ENCODE results near the gene DHRSX.

Gene DHRSX

DNA sequence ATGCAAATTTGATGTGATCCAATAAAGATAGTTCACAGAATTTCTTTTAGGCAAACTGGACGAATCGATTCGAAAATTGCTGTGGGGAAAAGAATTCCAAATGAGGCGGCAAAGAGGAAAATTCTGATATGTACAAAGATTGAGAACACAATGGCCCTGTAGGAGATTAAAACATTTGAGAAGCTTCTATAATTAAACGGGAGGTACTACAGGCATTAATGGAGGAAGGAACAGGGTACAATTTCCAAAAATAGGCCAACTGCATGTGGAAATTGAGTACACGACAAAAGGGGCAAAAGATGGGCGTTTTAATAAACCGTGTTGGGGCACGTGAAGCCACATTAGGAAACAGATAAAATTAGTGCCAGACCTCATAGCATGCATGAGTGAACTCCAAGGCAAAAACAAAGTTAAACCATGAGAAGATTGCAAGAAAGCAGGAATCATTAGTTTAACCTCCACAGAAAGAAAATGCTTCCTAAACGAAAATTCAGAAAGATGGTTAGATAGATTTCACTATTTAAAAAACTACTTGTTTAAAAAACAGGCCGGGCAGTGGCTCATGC lies 68.4 kb downstream of the DHRSX start:
- Histone ChIP-seq H3K36me3 (ENCODE audit: control insufficient read depth in 2 of 2, insufficient read depth in 1 of 2, low read length in 2 of 2) (no peaks in the 10 kb centered on the region; a peak in 1 of 3 replicates), H3K9me3 (ENCODE audit: control insufficient read depth, insufficient read depth, low read depth, low read length) (no peaks in the 10 kb centered on the region), H3K27ac (ENCODE audit: extremely low read depth, low read depth, low read length) (no peak overlapping the region), H3K4me1 (ENCODE audit: control insufficient read depth, insufficient read depth, low read length) (no peaks in the 10 kb centered on the region), H3K4me3 (ENCODE audit: low read depth, low read length) (no peak overlapping the region)
- TF ChIP-seq ZNF701 (tag by site-specific recombination; IDR thresholded peaks at IDR 0.05): no peak
- ChIA-PET CTCF (no interaction called here), POLR2A (no interaction called here)

DNA sequence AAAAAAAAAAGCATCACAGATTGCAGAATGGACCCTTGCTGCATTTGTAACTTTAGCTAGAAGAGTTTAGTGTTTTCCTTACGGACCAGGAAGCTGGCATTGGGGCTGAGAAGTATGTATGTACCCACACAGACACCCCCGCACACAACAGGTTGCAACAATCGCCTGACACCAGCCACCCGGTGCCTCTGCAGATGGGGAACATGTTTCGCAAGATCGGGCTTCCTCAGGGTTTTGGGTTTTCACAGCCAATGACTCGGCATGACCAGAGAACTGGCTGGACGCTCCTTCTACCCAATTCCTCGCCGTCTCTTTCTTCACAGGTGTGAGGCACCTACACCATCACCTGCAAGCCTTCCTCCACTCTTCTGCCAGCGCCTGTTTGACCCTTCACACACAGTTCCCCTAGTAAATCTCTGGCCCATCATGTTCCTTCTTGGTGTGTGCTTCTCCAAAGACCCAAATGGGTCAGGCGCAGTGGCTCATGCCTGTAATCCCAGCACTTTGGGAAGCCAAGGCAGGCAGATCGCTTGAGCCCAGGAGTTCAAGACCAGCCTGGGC lies 70.4 kb downstream of the DHRSX start:
- CTCF ChIA-PET: no interaction called here
- no peaks in the 10 kb centered on the region for H3K36me3 ChIP-seq (ENCODE audit: control insufficient read depth in 2 of 2, insufficient read depth in 1 of 2, low read length in 2 of 2)

DNA sequence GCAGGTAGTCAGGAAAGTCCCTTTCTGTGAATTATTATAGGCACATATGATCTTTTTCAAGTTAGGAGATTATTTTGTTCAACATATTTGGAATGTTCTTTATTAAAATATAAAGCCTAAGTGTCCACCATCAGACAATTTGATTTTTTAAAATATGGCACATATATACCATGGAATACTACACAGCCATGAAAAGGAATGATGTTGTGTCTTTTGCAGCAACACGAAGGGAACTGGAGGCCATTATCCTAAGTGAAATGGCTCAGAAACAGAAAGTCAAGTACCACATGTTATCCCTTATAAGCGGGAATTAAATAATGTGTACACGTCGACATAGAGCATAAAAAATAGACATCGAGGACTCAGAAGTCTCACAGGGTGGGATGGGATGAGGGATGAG lies 73.0 kb downstream of the DHRSX start:
- TF ChIP-seq ZNF146 (tag by site-specific recombination; IDR thresholded peaks at IDR 0.05) (peak; percentile 78), ZNF777 (tag by site-specific recombination; IDR thresholded peaks at IDR 0.05; ENCODE audit: borderline replicate concordance) (no peak), MEIS1 (CRISPR knock-in tag; IDR thresholded peaks at IDR 0.05; ENCODE audit: borderline replicate concordance) (no peak)
- H3K9me3 ChIP-seq (ENCODE audit: control insufficient read depth, insufficient read depth, low read depth, low read length): no peaks in the 10 kb centered on the region
- H3K4me3 ChIP-seq (ENCODE audit: low read depth, low read length): no peak overlapping the region
- H3K27ac ChIP-seq (ENCODE audit: extremely low read depth, low read depth, low read length): no peak overlapping the region
- H3K4me1 ChIP-seq (ENCODE audit: control insufficient read depth, insufficient read depth, low read length): no peaks in the 10 kb centered on the region
- ChIA-PET CTCF (no interaction called here), POLR2A (no interaction called here)
- no peaks in the 10 kb centered on the region; a peak in 1 of 3 replicates for H3K36me3 ChIP-seq (ENCODE audit: control insufficient read depth in 2 of 2, insufficient read depth in 1 of 2, low read length in 2 of 2)

More for the DNA sequence above, 70.4 kb downstream of the DHRSX start:
- H3K27ac ChIP-seq (ENCODE audit: extremely low read depth, low read depth, low read length): no peak overlapping the region
- H3K9me3 ChIP-seq (ENCODE audit: control insufficient read depth, insufficient read depth, low read depth, low read length): no peaks in the 10 kb centered on the region
- no peak overlapping the region for H3K4me3 ChIP-seq (ENCODE audit: low read depth, low read length)
- POLR2A ChIA-PET: no interaction called here
- TF ChIP-seq ZNF2 (tag by site-specific recombination; IDR thresholded peaks at IDR 0.05) (no peak), ZNF830 (tag by site-specific recombination; IDR thresholded peaks at IDR 0.05; ENCODE audit: low read depth) (no peak), SP3 (tag by site-specific recombination; IDR thresholded peaks at IDR 0.05) (no peak), ZNF19 (tag by site-specific recombination; IDR thresholded peaks at IDR 0.05; ENCODE audit: low read depth) (no peak), ZFP3 (tag by site-specific recombination; IDR thresholded peaks at IDR 0.05; ENCODE audit: low read depth) (no peak), REPIN1 (tag by site-specific recombination; IDR thresholded peaks at IDR 0.05; ENCODE audit: low read depth) (no peak)
- TF ChIP-seq, protein P1, sequence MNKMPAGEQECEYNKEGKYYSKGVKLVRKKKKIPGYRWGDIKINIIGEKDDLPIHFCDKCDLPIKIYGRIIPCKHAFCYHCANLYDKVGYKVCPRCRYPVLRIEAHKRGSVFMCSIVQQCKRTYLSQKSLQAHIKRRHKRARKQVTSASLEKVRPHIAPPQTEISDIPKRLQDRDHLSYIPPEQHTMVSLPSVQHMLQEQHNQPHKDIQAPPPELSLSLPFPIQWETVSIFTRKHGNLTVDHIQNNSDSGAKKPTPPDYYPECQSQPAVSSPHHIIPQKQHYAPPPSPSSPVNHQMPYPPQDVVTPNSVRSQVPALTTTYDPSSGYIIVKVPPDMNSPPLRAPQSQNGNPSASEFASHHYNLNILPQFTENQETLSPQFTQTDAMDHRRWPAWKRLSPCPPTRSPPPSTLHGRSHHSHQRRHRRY (tag by site-specific recombination; IDR thresholded peaks at IDR 0.05): no peak
- TF ChIP-seq, protein P2, sequence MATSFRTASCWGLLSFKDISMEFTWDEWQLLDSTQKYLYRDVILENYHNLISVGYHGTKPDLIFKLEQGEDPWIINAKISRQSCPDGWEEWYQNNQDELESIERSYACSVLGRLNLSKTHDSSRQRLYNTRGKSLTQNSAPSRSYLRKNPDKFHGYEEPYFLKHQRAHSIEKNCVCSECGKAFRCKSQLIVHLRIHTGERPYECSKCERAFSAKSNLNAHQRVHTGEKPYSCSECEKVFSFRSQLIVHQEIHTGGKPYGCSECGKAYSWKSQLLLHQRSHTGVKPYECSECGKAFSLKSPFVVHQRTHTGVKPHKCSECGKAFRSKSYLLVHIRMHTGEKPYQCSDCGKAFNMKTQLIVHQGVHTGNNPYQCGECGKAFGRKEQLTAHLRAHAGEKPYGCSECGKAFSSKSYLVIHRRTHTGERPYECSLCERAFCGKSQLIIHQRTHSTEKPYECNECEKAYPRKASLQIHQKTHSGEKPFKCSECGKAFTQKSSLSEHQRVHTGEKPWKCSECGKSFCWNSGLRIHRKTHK (tag by site-specific recombination; IDR thresholded peaks at IDR 0.05): no peak
- no peaks in the 10 kb centered on the region for H3K4me1 ChIP-seq (ENCODE audit: control insufficient read depth, insufficient read depth, low read length)

DNA sequence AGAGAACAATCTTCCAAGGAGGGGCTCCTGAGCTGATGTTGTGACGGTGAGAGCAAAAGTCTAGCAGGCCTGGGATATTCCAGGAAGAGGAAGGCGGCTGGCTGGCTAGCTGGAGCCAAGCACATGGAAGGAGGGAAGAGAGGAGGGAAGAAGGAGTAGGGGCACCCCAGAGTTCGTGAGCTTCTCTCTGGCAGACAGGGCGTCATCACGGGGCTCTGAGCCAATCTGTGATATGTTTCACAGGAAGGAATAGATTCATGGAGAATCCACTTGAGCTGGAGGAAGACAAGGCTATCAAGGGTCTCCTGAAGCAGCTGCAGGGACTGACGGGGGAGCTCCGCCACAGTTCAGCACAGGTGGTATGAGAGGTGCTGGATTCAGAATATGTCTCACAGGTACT lies 73.6 kb downstream of the DHRSX start:
- H3K4me1 ChIP-seq (ENCODE audit: control insufficient read depth, insufficient read depth, low read length): no peaks in the 10 kb centered on the region
- H3K9me3 ChIP-seq (ENCODE audit: control insufficient read depth, insufficient read depth, low read depth, low read length): no peaks in the 10 kb centered on the region
- ChIA-PET CTCF (no interaction called here), POLR2A (no interaction called here)
- H3K27ac ChIP-seq (ENCODE audit: extremely low read depth, low read depth, low read length): no peak overlapping the region
- no peaks in the 10 kb centered on the region; a peak in 1 of 3 replicates for H3K36me3 ChIP-seq (ENCODE audit: control insufficient read depth in 2 of 2, insufficient read depth in 1 of 2, low read length in 2 of 2)
- no peak overlapping the region for H3K4me3 ChIP-seq (ENCODE audit: low read depth, low read length)
- TF ChIP-seq ZBTB17 (tag by site-specific recombination; IDR thresholded peaks at IDR 0.05) (no peak), ZNF404 (tag by site-specific recombination; IDR thresholded peaks at IDR 0.05) (no peak), TCF7L2 (IDR thresholded peaks at IDR 0.05; ENCODE audit: borderline replicate concordance, low read depth, low read length) (no peak), ZNF623 (tag by site-specific recombination; IDR thresholded peaks at IDR 0.05) (no peak)
- TF ChIP-seq, protein P3, sequence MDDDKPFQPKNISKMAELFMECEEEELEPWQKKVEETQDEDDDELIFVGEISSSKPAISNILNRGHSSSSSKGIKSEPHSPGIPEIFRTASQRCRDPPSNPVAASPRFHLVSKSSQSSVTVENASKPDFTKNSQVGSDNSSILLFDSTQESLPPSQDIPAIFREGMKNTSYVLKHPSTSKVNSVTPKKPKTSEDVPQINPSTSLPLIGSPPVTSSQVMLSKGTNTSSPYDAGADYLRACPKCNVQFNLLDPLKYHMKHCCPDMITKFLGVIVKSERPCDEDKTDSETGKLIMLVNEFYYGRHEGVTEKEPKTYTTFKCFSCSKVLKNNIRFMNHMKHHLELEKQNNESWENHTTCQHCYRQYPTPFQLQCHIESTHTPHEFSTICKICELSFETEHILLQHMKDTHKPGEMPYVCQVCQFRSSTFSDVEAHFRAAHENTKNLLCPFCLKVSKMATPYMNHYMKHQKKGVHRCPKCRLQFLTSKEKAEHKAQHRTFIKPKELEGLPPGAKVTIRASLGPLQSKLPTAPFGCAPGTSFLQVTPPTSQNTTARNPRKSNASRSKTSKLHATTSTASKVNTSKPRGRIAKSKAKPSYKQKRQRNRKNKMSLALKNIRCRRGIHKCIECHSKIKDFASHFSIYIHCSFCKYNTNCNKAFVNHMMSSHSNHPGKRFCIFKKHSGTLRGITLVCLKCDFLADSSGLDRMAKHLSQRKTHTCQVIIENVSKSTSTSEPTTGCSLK (tag by site-specific recombination; IDR thresholded peaks at IDR 0.05): no peak
- TF ChIP-seq, protein P4, sequence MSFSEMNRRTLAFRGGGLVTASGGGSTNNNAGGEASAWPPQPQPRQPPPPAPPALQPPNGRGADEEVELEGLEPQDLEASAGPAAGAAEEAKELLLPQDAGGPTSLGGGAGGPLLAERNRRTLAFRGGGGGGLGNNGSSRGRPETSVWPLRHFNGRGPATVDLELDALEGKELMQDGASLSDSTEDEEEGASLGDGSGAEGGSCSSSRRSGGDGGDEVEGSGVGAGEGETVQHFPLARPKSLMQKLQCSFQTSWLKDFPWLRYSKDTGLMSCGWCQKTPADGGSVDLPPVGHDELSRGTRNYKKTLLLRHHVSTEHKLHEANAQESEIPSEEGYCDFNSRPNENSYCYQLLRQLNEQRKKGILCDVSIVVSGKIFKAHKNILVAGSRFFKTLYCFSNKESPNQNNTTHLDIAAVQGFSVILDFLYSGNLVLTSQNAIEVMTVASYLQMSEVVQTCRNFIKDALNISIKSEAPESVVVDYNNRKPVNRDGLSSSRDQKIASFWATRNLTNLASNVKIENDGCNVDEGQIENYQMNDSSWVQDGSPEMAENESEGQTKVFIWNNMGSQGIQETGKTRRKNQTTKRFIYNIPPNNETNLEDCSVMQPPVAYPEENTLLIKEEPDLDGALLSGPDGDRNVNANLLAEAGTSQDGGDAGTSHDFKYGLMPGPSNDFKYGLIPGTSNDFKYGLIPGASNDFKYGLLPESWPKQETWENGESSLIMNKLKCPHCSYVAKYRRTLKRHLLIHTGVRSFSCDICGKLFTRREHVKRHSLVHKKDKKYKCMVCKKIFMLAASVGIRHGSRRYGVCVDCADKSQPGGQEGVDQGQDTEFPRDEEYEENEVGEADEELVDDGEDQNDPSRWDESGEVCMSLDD (tag by site-specific recombination; IDR thresholded peaks at IDR 0.05): no peak
- TF ChIP-seq, protein P5, sequence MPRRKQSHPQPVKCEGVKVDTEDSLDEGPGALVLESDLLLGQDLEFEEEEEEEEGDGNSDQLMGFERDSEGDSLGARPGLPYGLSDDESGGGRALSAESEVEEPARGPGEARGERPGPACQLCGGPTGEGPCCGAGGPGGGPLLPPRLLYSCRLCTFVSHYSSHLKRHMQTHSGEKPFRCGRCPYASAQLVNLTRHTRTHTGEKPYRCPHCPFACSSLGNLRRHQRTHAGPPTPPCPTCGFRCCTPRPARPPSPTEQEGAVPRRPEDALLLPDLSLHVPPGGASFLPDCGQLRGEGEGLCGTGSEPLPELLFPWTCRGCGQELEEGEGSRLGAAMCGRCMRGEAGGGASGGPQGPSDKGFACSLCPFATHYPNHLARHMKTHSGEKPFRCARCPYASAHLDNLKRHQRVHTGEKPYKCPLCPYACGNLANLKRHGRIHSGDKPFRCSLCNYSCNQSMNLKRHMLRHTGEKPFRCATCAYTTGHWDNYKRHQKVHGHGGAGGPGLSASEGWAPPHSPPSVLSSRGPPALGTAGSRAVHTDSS (tag by site-specific recombination; IDR thresholded peaks at IDR 0.05): no peak

All from HEK293 (cell line).